Peyer's patch (tissue), 4 donors: ENCODE data around the gene LRRC8A. TPM values are rescaled to one million over a fixed set of nuclear protein-coding genes. Genes with fewer than 3 reads are reported as not detected.

Experiments used
- DNase-seq, 3 donors: peaks; one replicate each; pipeline ENCODE4 v3.0.0-alpha.2; 2017 to 2019
- H3K27ac ChIP-seq, 4 donors: fragments of 200-600 bp; sonication (generic); one replicate each; pipeline ENCODE4 v1.5.1; 2016 to 2019
- H3K27me3 ChIP-seq, 2 donors: fragments of 200-600 bp; sonication (generic); one replicate each; pipeline ENCODE4 v1.5.1; 2019
- H3K36me3 ChIP-seq, 3 donors: fragments of 200-600 bp; sonication (generic); one replicate each; pipeline ENCODE4 v1.5.1; 2016 to 2019
- H3K4me1 ChIP-seq, 4 donors: fragments of 200-600 bp; sonication (generic); one replicate each; pipeline ENCODE4 v1.5.1; 2016 to 2019
- H3K4me3 ChIP-seq, 4 donors: fragments of 200-600 bp; sonication (generic); 1 replicate in 3 of 4; 2 replicates in 1 of 4; pipeline ENCODE4 v1.5.1; 2016 to 2019; ENCODE audit warnings: mild to moderate bottlenecking in 1 of 4
- H3K9me3 ChIP-seq, 4 donors: fragments of 200-600 bp; sonication (generic); one replicate each; pipeline ENCODE4 v1.5.1; 2016 to 2019; ENCODE audit warnings: mild to moderate bottlenecking in 1 of 4
- POLR2A ChIP-seq, 2 donors: fragments of 450-650 bp; IDR thresholded peaks; one replicate each; pipeline ENCODE4 v1.5.1; 2017; ENCODE audit warnings: antibody characterized with exemption in 2 of 2, mild to moderate bottlenecking in 2 of 2, moderate library complexity in 2 of 2
- total RNA-seq, 4 donors: library from RNA; depleted of rRNA; stranded (reverse); fragments of >200 nt; gene quantifications; one replicate each; pipeline ENCODE4 v1.1.0, GENCODE V29; 2016
- TF ChIP-seq, protein P1 (sequence below), 6 experiments: fragments of 450-650 bp in 4 of 6; fragments of 200-600 bp in 2 of 6; sonication (generic) in 1 of 6; IDR thresholded peaks; one replicate each; pipeline ENCODE4 v1.5.1; 2017 to 2019; ENCODE audit warnings: antibody characterized with exemption in 6 of 6, mild to moderate bottlenecking in 3 of 6, moderate library complexity in 1 of 6

LRRC8A gene
- total RNA-seq, 4 donors from 2014 or later = 20.0 to 39.2 (median 27.0) TPM

- H3K4me3 ChIP-seq = no peak overlapping the region
- peaks cover 0 to 41% (median 0%) of the 10 kb centered on the region in 3 donors for H3K36me3 ChIP-seq
- H3K27me3 ChIP-seq = no peaks in the 10 kb centered on the region
- DNase-seq = no peak
- no peaks in the 10 kb centered on the region for H3K9me3 ChIP-seq
- TF ChIP-seq POLR2A (IDR thresholded peaks at IDR 0.05) = no peak
- TF ChIP-seq, protein P1, sequence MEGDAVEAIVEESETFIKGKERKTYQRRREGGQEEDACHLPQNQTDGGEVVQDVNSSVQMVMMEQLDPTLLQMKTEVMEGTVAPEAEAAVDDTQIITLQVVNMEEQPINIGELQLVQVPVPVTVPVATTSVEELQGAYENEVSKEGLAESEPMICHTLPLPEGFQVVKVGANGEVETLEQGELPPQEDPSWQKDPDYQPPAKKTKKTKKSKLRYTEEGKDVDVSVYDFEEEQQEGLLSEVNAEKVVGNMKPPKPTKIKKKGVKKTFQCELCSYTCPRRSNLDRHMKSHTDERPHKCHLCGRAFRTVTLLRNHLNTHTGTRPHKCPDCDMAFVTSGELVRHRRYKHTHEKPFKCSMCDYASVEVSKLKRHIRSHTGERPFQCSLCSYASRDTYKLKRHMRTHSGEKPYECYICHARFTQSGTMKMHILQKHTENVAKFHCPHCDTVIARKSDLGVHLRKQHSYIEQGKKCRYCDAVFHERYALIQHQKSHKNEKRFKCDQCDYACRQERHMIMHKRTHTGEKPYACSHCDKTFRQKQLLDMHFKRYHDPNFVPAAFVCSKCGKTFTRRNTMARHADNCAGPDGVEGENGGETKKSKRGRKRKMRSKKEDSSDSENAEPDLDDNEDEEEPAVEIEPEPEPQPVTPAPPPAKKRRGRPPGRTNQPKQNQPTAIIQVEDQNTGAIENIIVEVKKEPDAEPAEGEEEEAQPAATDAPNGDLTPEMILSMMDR (IDR thresholded peaks at IDR 0.05) = no peak
- H3K27ac ChIP-seq = peak overlapping the region; percentile 25 to 62 (median 30)
- peaks cover 0 to 46% (median 3%) of the 10 kb centered on the region in 4 donors for H3K4me1 ChIP-seq
These were observed 31.3 kb downstream of the LRRC8A start for GRCh38 chr9:128913048-128913900.

DNA sequence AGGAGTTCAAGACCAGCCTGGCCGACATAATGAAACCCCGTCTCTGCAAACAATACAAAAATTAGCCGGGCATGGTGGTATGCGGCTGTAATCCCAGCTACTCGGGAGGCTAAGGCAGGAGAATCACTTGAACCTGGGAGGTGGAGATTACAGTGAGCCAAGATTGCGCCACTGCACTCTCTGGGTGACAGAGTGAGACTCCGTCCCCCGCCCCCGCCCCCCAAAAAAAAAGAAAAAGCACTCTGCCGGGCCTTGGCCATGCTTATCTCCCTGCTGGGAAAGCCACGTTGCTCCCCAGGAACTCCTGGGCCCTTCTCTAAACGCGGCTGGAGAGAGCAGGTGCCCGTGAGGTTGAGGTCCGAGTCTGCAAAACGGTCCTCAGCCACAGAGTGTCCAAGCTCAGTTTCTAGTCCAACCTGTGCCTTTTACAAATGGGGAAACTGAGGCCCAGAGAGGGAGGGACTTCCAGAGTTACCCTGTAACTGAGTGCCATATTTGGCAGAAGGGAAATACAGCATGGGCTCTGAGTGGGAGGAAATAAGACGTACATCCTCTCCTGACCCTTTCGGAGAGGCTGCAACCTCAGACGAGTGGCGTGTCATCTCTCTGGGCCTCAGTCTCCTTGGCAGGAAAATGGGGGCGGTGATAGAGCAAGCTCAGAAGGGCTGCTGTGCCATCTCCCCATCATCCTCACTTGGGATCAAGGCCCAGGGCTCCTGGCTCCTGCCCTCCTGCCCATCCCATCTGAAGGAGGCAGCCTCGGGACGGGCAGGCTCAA lies 32.3 kb downstream of the LRRC8A start:
- peaks cover 0 to 50% (median 3%) of the 10 kb centered on the region in 4 donors for H3K4me1 ChIP-seq
- no peak overlapping the region for H3K4me3 ChIP-seq

GRCh38 chr9:128916204-128916603 lies 34.3 kb downstream of the LRRC8A start:
- TF ChIP-seq POLR2A (IDR thresholded peaks at IDR 0.05) = no peak
- TF ChIP-seq, protein P1 (IDR thresholded peaks at IDR 0.05) = no peak
- Histone ChIP-seq H3K4me3 (peak overlapping the region in 1 of 4 donors; percentile 15), H3K27me3 (no peaks in the 10 kb centered on the region), H3K27ac (peak overlapping the region; percentile 51 to 72 (median 53)), H3K36me3 (peaks cover 0 to 16% (median 0%) of the 10 kb centered on the region in 3 donors), H3K9me3 (no peaks in the 10 kb centered on the region), H3K4me1 (peaks cover 0 to 55% (median 3%) of the 10 kb centered on the region in 4 donors)
- no peak for DNase-seq

More for the DNA sequence above, 32.3 kb downstream of the LRRC8A start:
- Histone ChIP-seq H3K9me3 (no peaks in the 10 kb centered on the region), H3K27me3 (no peaks in the 10 kb centered on the region), H3K27ac (peak overlapping the region in 1 of 4 donors; percentile 62), H3K36me3 (peaks cover 0 to 32% (median 0%) of the 10 kb centered on the region in 3 donors)
- DNase-seq = no peak
- no peak for TF ChIP-seq POLR2A (IDR thresholded peaks at IDR 0.05)
- TF ChIP-seq, protein P1 (IDR thresholded peaks at IDR 0.05) = no peak

GRCh38 chr9:128916745-128917144 lies 34.8 kb downstream of the LRRC8A start:
- no peak for DNase-seq
- peak overlapping the region; percentile 51 to 72 (median 53) for H3K27ac ChIP-seq
- H3K27me3 ChIP-seq = no peaks in the 10 kb centered on the region
- no peak for TF ChIP-seq POLR2A (IDR thresholded peaks at IDR 0.05)
- TF ChIP-seq, protein P1 (IDR thresholded peaks at IDR 0.05) = no peak
- no peak overlapping the region for H3K4me3 ChIP-seq
- H3K36me3 ChIP-seq = peaks cover 0 to 16% (median 0%) of the 10 kb centered on the region in 3 donors
- no peaks in the 10 kb centered on the region for H3K9me3 ChIP-seq
- H3K4me1 ChIP-seq = peaks cover 0 to 50% (median 3%) of the 10 kb centered on the region in 4 donors

GRCh38 chr9:128917151-128917849 lies 35.4 kb downstream of the LRRC8A start:
- H3K4me1 ChIP-seq = peaks cover 0 to 45% (median 3%) of the 10 kb centered on the region in 4 donors
- no peaks in the 10 kb centered on the region for H3K9me3 ChIP-seq
- H3K4me3 ChIP-seq = no peak overlapping the region
- peak in 1 of 3 donors; percentile 65 for DNase-seq
- no peaks in the 10 kb centered on the region for H3K27me3 ChIP-seq
- H3K36me3 ChIP-seq = peaks cover 0 to 16% (median 0%) of the 10 kb centered on the region in 3 donors
- H3K27ac ChIP-seq = peak overlapping the region in 3 of 4 donors; percentile 11 to 72 (median 65)
- no peak for TF ChIP-seq POLR2A (IDR thresholded peaks at IDR 0.05)
- TF ChIP-seq, protein P1 (IDR thresholded peaks at IDR 0.05) = no peak
